Testis (tissue), 3 donors: ENCODE results near the gene PC. TPM values are rescaled to one million over a fixed set of nuclear protein-coding genes. Genes with fewer than 3 reads are reported as not detected.

Experiments
- DNase-seq: peaks from one replicate; pipeline ENCODE4 v3.0.0-alpha.2; 2019
- H3K27ac ChIP-seq, 2 donors: fragments of 200-600 bp; sonication (generic); one replicate each; pipeline ENCODE4 v1.5.1; 2019
- H3K27me3 ChIP-seq: fragments of 200-600 bp; sonication (generic); one replicate; pipeline ENCODE4 v1.5.1; 2019
- H3K36me3 ChIP-seq: fragments of 200-600 bp; sonication (generic); one replicate; pipeline ENCODE4 v1.5.1; 2017; ENCODE audit warnings: low read depth; ENCODE audit errors: missing control alignments
- H3K4me1 ChIP-seq: fragments of 200-600 bp; sonication (generic); one replicate; pipeline ENCODE4 v1.5.1; 2019
- H3K4me3 ChIP-seq, 2 donors: fragments of 200-600 bp; sonication (generic); one replicate each; pipeline ENCODE4 v1.5.1; 2017 to 2019
- H3K9me3 ChIP-seq: fragments of 200-600 bp; sonication (generic); one replicate; pipeline ENCODE4 v1.5.1; 2017
- CTCF ChIP-seq, 3 experiments: fragments of 450-650 bp in 2 of 3; fragments of 200-600 bp in 1 of 3; sonication (generic) in 1 of 3; IDR thresholded peaks; one replicate each; pipeline ENCODE4 v1.5.1; 2016 to 2019; ENCODE audit warnings: antibody characterized with exemption in 3 of 3, mild to moderate bottlenecking in 2 of 3, moderate library complexity in 1 of 3
- POLR2A ChIP-seq: fragments of 450-650 bp; IDR thresholded peaks from one replicate; pipeline ENCODE4 v1.6.1; 2017; ENCODE audit warnings: antibody characterized with exemption, mild to moderate bottlenecking, moderate library complexity
- WGBS, 2 donors: methylation state at CpG; one replicate each; pipeline ENCODE4 v1.1.5; 2018; 5-methylcytosine and 5-hydroxymethylcytosine counted together
- intact Hi-C: fragments of 100-400 bp; cut with DNase I; formaldehyde crosslinking; loops from one replicate; pipeline ENCODE4 v1.15.1; 2023; ENCODE audit warnings: low total_unique reads
- polyA plus RNA-seq: library from polyadenylated mRNA; stranded (reverse); fragments of 350-450 nt; fragmentation: Illumina TruSeq; extraction: RNeasy Lipid Tissue Mini Kit (QIAGEN cat#74804); gene quantifications from one replicate; pipeline ENCODE4 v1.2.3, GENCODE V29; 2014; ENCODE audit warnings: low read depth, low replicate concordance; ENCODE audit not compliant: insufficient read depth
- total RNA-seq, 2 donors: library from RNA; depleted of rRNA; stranded (reverse); fragments of >200 nt; gene quantifications; one replicate each; pipeline ENCODE4 v1.2.3, GENCODE V29; 2016

Gene PC
- total and polyA plus RNA-seq, 3 donors from 2014 or later, result 40.9 to 53.1 (median 46.0) TPM

- no peak overlapping the region for H3K27ac ChIP-seq
- WGBS, 2 donors, result 83 to 87% methylated on average over 7 of the region's 7 CpGs
Measured at GRCh38 chr11:66901964-66902390, 56.2 kb downstream of the PC start.

GRCh38 chr11:66894141-66894540, 64.0 kb downstream of the PC start:
- Histone ChIP-seq H3K27ac (no peak overlapping the region), H3K9me3 (no peaks in the 10 kb centered on the region), H3K27me3 (no peaks in the 10 kb centered on the region), H3K4me1 (no peaks in the 10 kb centered on the region), H3K4me3 (no peak overlapping the region), H3K36me3 (no peaks in the 10 kb centered on the region)
- 82 to 83% methylated on average over 2 of the region's 2 CpGs for WGBS, 2 donors
- intact Hi-C loops, result no loop called here
- TF ChIP-seq POLR2A (no peak), CTCF (IDR thresholded peaks at IDR 0.05) (no peak)
- no peak for DNase-seq

More at GRCh38 chr11:66901964-66902390, 56.2 kb downstream of the PC start:
- H3K36me3 ChIP-seq, result no peaks in the 10 kb centered on the region
- no peak for DNase-seq
- TF ChIP-seq POLR2A (no peak), CTCF (IDR thresholded peaks at IDR 0.05) (no peak)
- intact Hi-C loops, result no loop called here
- H3K27me3 ChIP-seq, result no peaks in the 10 kb centered on the region
- no peak overlapping the region for H3K4me3 ChIP-seq
- peaks cover 6% of the 10 kb centered on the region for H3K4me1 ChIP-seq
- no peaks in the 10 kb centered on the region for H3K9me3 ChIP-seq

GRCh38 chr11:66892911-66893310, 65.3 kb downstream of the PC start:
- Histone ChIP-seq H3K4me3 (no peak overlapping the region), H3K9me3 (no peaks in the 10 kb centered on the region), H3K27ac (no peak overlapping the region), H3K36me3 (no peaks in the 10 kb centered on the region), H3K4me1 (no peaks in the 10 kb centered on the region), H3K27me3 (no peaks in the 10 kb centered on the region)
- no peak for DNase-seq
- 69 to 81% methylated on average over 6 of the region's 6 CpGs for WGBS, 2 donors
- intact Hi-C loops, result no loop called here
- no peak for TF ChIP-seq CTCF (IDR thresholded peaks at IDR 0.05)
- TF ChIP-seq POLR2A, result no peak

- no peaks in the 10 kb centered on the region for H3K9me3 ChIP-seq
- no peak overlapping the region for H3K27ac ChIP-seq
- intact Hi-C loops, result no loop called here
- no peak for DNase-seq
- TF ChIP-seq POLR2A (no peak), CTCF (IDR thresholded peaks at IDR 0.05) (no peak)
- WGBS, 2 donors, result 76 to 82% methylated on average over 12 to 14 of the region's 14 CpGs
- no peaks in the 10 kb centered on the region for H3K4me1 ChIP-seq
- H3K4me3 ChIP-seq, result no peak overlapping the region
- no peaks in the 10 kb centered on the region for H3K27me3 ChIP-seq
- H3K36me3 ChIP-seq, result no peaks in the 10 kb centered on the region
Measured at GRCh38 chr11:66891851-66892660, 66.1 kb downstream of the PC start.

- H3K27ac ChIP-seq, result no peak overlapping the region
- DNase-seq, result no peak
- no peaks in the 10 kb centered on the region for H3K4me1 ChIP-seq
- H3K4me3 ChIP-seq, result no peak overlapping the region
- intact Hi-C loops, result no loop called here
- no peak for TF ChIP-seq POLR2A
- no peak for TF ChIP-seq CTCF (IDR thresholded peaks at IDR 0.05)
- WGBS, 2 donors, result 78 to 87% methylated on average over 8 of the region's 8 CpGs
- no peaks in the 10 kb centered on the region for H3K9me3 ChIP-seq
- H3K36me3 ChIP-seq, result no peaks in the 10 kb centered on the region
- no peaks in the 10 kb centered on the region for H3K27me3 ChIP-seq
Measured at GRCh38 chr11:66889960-66890359, 68.2 kb downstream of the PC start.
